ENCODE measurements around the gene ITSN2. TPM values are rescaled to one million over a fixed set of nuclear protein-coding genes. Genes with fewer than 3 reads are reported as not detected.
A peak's percentile ranks its signal among the peaks of the same experiment; 100 is the strongest.

Gene ITSN2
- total and polyA plus RNA-seq, 5 experiments from 2014 or later = 45.9 to 156 (median 57.8) TPM

GRCh38 chr2:24175631-24176187 is 184.6 kb downstream of the ITSN2 start:
- H3K4me3 Mint-ChIP-seq = no peak overlapping the region
- peaks cover 2 to 16% (median 5%) of the 10 kb centered on the region in 5 donors for H3K27me3 Mint-ChIP-seq
- H3K4me1 Mint-ChIP-seq = no peaks in the 10 kb centered on the region
- DNase-seq (no peak), ATAC-seq (no peak)
- peaks cover 0 to 2% (median 0%) of the 10 kb centered on the region in 9 donors for H3K9me3 Mint-ChIP-seq
- peaks cover 0 to 7% (median 6%) of the 10 kb centered on the region in 3 donors for H3K36me3 Mint-ChIP-seq
- no peak overlapping the region for H3K27ac Mint-ChIP-seq
- POLR2A ChIA-PET = no interaction called here

GRCh38 chr2:24174851-24175277 is 185.5 kb downstream of the ITSN2 start, which contains the start of gene FAM228A:
FAM228A (plus strand) TSS chr2:24175053; CDS start chr2:24175481, 428 bp downstream.
- Mint-ChIP-seq H3K4me3 (no peak within 1 kb of the TSS), H3K27ac (peak within 1 kb of the TSS in 1 of 10 donors; percentile 12), H3K36me3 (peaks cover 0 to 9% (median 6%) of the 10 kb centered on the region in 3 donors), H3K27me3 (peaks cover 2 to 16% (median 5%) of the 10 kb centered on the region in 5 donors), H3K9me3 (peaks cover 0 to 2% (median 0%) of the 10 kb centered on the region in 9 donors), H3K4me1 (no peaks in the 10 kb centered on the region)
- POLR2A ChIA-PET = no interaction called here
- ATAC-seq = no peak
- no peak for DNase-seq

GRCh38 chr2:24169023-24169422 is 191.3 kb downstream of the ITSN2 start:
- DNase-seq = no peak
- H3K9me3 Mint-ChIP-seq = peaks cover 0 to 2% (median 0%) of the 10 kb centered on the region in 9 donors
- peaks cover 3 to 12% (median 4%) of the 10 kb centered on the region in 5 donors for H3K27me3 Mint-ChIP-seq
- peaks cover 0 to 3% (median 1%) of the 10 kb centered on the region in 4 donors for H3K4me1 Mint-ChIP-seq
- no peak overlapping the region for H3K27ac Mint-ChIP-seq
- POLR2A ChIA-PET = no interaction called here
- no peak for ATAC-seq
- peaks cover 3 to 11% (median 7%) of the 10 kb centered on the region in 3 donors for H3K36me3 Mint-ChIP-seq
- no peak overlapping the region for H3K4me3 Mint-ChIP-seq

GRCh38 chr2:24164416-24164973 is 195.8 kb downstream of the ITSN2 start:
- H3K27me3 Mint-ChIP-seq = peaks cover 0 to 3% (median 0%) of the 10 kb centered on the region in 5 donors
- H3K4me3 Mint-ChIP-seq = no peak overlapping the region
- peak in 9 of 10 donors; percentile 6 to 49 (median 25) for DNase-seq
- peak; percentile 64 to 80 for ATAC-seq
- peaks cover 0 to 20% (median 20%) of the 10 kb centered on the region in 3 donors for H3K36me3 Mint-ChIP-seq
- H3K9me3 Mint-ChIP-seq = peaks cover 0 to 9% (median 0%) of the 10 kb centered on the region in 9 donors
- POLR2A ChIA-PET = no interaction called here
- no peak overlapping the region for H3K27ac Mint-ChIP-seq
- peaks cover 0 to 3% (median 2%) of the 10 kb centered on the region in 4 donors for H3K4me1 Mint-ChIP-seq

- Mint-ChIP-seq H3K36me3 (peaks cover 5 to 24% (median 22%) of the 10 kb centered on the region in 3 donors), H3K4me3 (no peak overlapping the region), H3K9me3 (peaks cover 0 to 9% (median 0%) of the 10 kb centered on the region in 9 donors), H3K27me3 (peaks cover 0 to 3% (median 0%) of the 10 kb centered on the region in 5 donors), H3K27ac (no peak overlapping the region), H3K4me1 (peaks cover 0 to 3% (median 2%) of the 10 kb centered on the region in 4 donors)
- ATAC-seq (no peak), DNase-seq (no peak)
- POLR2A ChIA-PET = no interaction called here
Measured at GRCh38 chr2:24163601-24164000, 196.7 kb downstream of the ITSN2 start.

GRCh38 chr2:24163186-24163585 is 197.2 kb downstream of the ITSN2 start:
- DNase-seq (no peak), ATAC-seq (no peak)
- no peak overlapping the region for H3K27ac Mint-ChIP-seq
- peaks cover 0 to 3% (median 2%) of the 10 kb centered on the region in 4 donors for H3K4me1 Mint-ChIP-seq
- H3K9me3 Mint-ChIP-seq = peaks cover 0 to 9% (median 0%) of the 10 kb centered on the region in 9 donors
- no peak overlapping the region for H3K4me3 Mint-ChIP-seq
- POLR2A ChIA-PET = interaction anchor here (0.6 kb wide), 1 partner anchor 45 kb away, joined by 3 read pairs; no protein-coding TSS in a partner anchor
- peaks cover 5 to 28% (median 22%) of the 10 kb centered on the region in 3 donors for H3K36me3 Mint-ChIP-seq
- H3K27me3 Mint-ChIP-seq = peaks cover 0 to 3% (median 0%) of the 10 kb centered on the region in 5 donors

- POLR2A ChIA-PET = interaction anchor here (0.6 kb wide), 1 partner anchor 44 kb away, joined by 3 read pairs; no protein-coding TSS in a partner anchor
- Mint-ChIP-seq H3K27ac (no peak overlapping the region), H3K36me3 (peaks cover 5 to 24% (median 23%) of the 10 kb centered on the region in 3 donors), H3K27me3 (peaks cover 0 to 3% (median 0%) of the 10 kb centered on the region in 5 donors), H3K4me3 (no peak overlapping the region), H3K4me1 (peaks cover 0 to 3% (median 2%) of the 10 kb centered on the region in 4 donors), H3K9me3 (peaks cover 0 to 9% (median 0%) of the 10 kb centered on the region in 9 donors)
- DNase-seq (no peak), ATAC-seq (no peak)
Measured at GRCh38 chr2:24162494-24162893, 197.8 kb downstream of the ITSN2 start.

GRCh38 chr2:24160761-24161160 is 199.6 kb downstream of the ITSN2 start:
- peaks cover 0 to 3% (median 0%) of the 10 kb centered on the region in 5 donors for H3K27me3 Mint-ChIP-seq
- POLR2A ChIA-PET = no interaction called here
- no peak for ATAC-seq
- no peak overlapping the region for H3K27ac Mint-ChIP-seq
- no peak overlapping the region for H3K4me3 Mint-ChIP-seq
- H3K36me3 Mint-ChIP-seq = peaks cover 5 to 33% (median 28%) of the 10 kb centered on the region in 3 donors
- no peak for DNase-seq
- H3K9me3 Mint-ChIP-seq = peaks cover 0 to 9% (median 0%) of the 10 kb centered on the region in 9 donors
- peaks cover 0 to 3% (median 2%) of the 10 kb centered on the region in 4 donors for H3K4me1 Mint-ChIP-seq

GRCh38 chr2:24159708-24160107 is 200.6 kb downstream of the ITSN2 start:
- no peak for DNase-seq
- peaks cover 0 to 3% (median 0%) of the 10 kb centered on the region in 5 donors for H3K27me3 Mint-ChIP-seq
- H3K4me1 Mint-ChIP-seq = peaks cover 0 to 3% (median under 1%) of the 10 kb centered on the region in 4 donors
- H3K9me3 Mint-ChIP-seq = peaks cover 0 to 9% (median 0%) of the 10 kb centered on the region in 9 donors
- ATAC-seq = no peak
- no peak overlapping the region for H3K4me3 Mint-ChIP-seq
- H3K27ac Mint-ChIP-seq = no peak overlapping the region
- POLR2A ChIA-PET = no interaction called here
- peaks cover 5 to 33% (median 30%) of the 10 kb centered on the region in 3 donors for H3K36me3 Mint-ChIP-seq

GRCh38 chr2:24158131-24158530 is 202.2 kb downstream of the ITSN2 start:
- no peak for ATAC-seq
- Mint-ChIP-seq H3K4me1 (no peaks in the 10 kb centered on the region), H3K36me3 (peaks cover 5 to 33% (median 33%) of the 10 kb centered on the region in 3 donors), H3K27me3 (peaks cover 0 to 3% (median 0%) of the 10 kb centered on the region in 5 donors), H3K9me3 (peaks cover 0 to 9% (median 0%) of the 10 kb centered on the region in 9 donors), H3K4me3 (no peak overlapping the region), H3K27ac (no peak overlapping the region)
- DNase-seq = no peak
- POLR2A ChIA-PET = interaction anchor here (0.5 kb wide), 1 partner anchor 28 kb away, joined by 3 read pairs; no protein-coding TSS in a partner anchor

GRCh38 chr2:24153478-24153877 is 206.9 kb downstream of the ITSN2 start:
- Mint-ChIP-seq H3K4me3 (no peak overlapping the region), H3K36me3 (peaks cover 14 to 40% (median 39%) of the 10 kb centered on the region in 3 donors), H3K27me3 (peaks cover 0 to 3% (median 0%) of the 10 kb centered on the region in 5 donors), H3K4me1 (no peaks in the 10 kb centered on the region), H3K27ac (no peak overlapping the region), H3K9me3 (peaks cover 2 to 13% (median 8%) of the 10 kb centered on the region in 9 donors)
- POLR2A ChIA-PET = no interaction called here
- ATAC-seq = no peak
- no peak for DNase-seq

All from naive thymus-derived CD8-positive, alpha-beta T cell (primary cell).